ENCODE data around the gene OR5AP2.
"Not testable (repeated sequence)": the region's sequence is repeated elsewhere in the genome, so short reads cannot be mapped to it uniquely, and the experiment has no call there.

Gene OR5AP2

DNA sequence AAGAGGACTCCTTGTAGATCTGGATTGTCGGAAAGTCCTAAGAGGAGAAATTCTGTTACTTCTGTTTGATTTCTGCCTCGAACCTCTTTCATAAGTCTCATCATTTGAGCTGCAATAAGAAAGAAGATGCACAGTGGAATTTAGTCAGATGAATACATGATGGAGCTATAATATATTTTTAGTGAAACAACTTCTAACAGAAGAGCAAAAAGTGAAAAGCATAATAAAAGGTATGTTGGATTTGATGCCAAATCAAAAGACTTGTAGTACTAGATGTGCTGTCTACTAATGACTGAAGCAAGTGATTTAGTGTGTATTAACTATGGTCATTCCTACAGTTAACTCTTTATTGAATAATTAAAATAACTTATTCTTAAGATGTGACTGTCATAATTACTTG is at the start of gene OR5AP2:
Gene OR5AP2 (minus strand): TSS at position 101 of the 400 bp plus-strand sequence. CDS start 0 bp downstream, at position 101.
- no peak for TF ChIP-seq Cebpa-rat (IDR thresholded peaks at IDR 0.05)
- Histone ChIP-seq H3K9ac (no peak within 1 kb of the TSS), H4K20me1 (no peaks in the 10 kb centered on the region), H3K4me3 (no peak within 1 kb of the TSS), H3K36me3 (no peaks in the 10 kb centered on the region), H3K9me3 (no peaks in the 10 kb centered on the region), H3K27me3 (no peaks in the 10 kb centered on the region), H3K27ac (no peak within 1 kb of the TSS), H3K4me2 (no peak within 1 kb of the TSS), H3K4me1 (no peaks in the 10 kb centered on the region)

- not testable (repeated sequence) for H3K4me1 ChIP-seq, H3K27ac ChIP-seq, H3K27me3 ChIP-seq, H4K20me1 ChIP-seq, H3K4me3 ChIP-seq, H3K9me3 ChIP-seq, H3K9ac ChIP-seq, H3K4me2 ChIP-seq, H3K36me3 ChIP-seq
Observed at GRCh38 chr11:56691179-56691578, 48.9 kb upstream of the OR5AP2 start.

DNA sequence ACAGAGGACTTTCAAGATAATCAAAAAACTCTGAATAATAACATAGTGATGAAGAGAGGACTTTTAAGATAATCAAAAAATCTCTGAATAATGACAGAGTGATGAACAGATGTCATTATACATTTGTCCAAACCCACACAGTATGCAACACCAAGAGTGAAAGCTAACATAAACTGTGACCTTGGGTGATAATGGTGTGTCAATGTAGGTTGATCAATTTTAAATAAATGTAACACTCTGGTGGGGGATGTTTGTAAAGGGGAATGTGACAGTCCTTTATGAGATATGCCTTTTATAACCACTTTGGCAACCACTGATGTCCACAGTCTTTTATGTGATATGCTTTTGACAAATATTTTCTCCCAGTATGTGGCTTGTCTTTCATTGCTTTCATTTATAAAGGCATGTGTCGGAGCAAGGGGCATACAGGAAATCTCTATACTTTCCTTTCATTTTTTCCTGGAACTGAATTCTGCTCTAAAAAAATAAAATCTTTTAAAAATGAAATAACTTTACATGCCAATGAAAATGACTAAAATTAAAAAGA is 46.4 kb upstream of the OR5AP2 start:
- no peak overlapping the region for H3K27ac ChIP-seq
- no peak overlapping the region for H3K4me2 ChIP-seq
- no peak overlapping the region for H3K4me3 ChIP-seq
- no peaks in the 10 kb centered on the region for H3K4me1 ChIP-seq
- H3K9me3 ChIP-seq: no peaks in the 10 kb centered on the region
- no peak for TF ChIP-seq Cebpa-rat (IDR thresholded peaks at IDR 0.05)
- no peaks in the 10 kb centered on the region for H3K27me3 ChIP-seq
- no peak overlapping the region for H3K9ac ChIP-seq
- H3K36me3 ChIP-seq: no peaks in the 10 kb centered on the region
- no peaks in the 10 kb centered on the region for H4K20me1 ChIP-seq

DNA sequence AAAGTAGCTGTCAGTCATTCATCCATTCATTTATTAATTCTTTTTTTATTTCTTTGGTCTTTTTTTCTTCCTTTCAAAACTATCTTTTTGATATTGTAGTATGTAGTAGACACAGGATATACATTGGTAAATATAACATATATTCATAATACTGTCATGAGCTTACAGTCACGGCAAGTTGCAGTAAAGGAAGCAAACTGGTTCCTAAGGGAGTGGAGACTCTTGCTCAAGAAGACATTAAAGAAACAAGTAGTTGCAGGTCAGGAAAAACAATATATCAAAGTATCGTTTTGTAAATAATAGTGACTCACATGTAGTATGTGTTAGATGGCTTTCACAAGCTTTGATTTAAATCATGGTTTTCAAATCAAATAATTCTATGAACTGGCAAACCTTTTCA is 28.7 kb upstream of the OR5AP2 start:
- no peak overlapping the region for H3K27ac ChIP-seq
- H3K36me3 ChIP-seq: no peaks in the 10 kb centered on the region
- no peaks in the 10 kb centered on the region for H4K20me1 ChIP-seq
- H3K4me3 ChIP-seq: no peak overlapping the region
- no peaks in the 10 kb centered on the region for H3K27me3 ChIP-seq
- no peaks in the 10 kb centered on the region for H3K4me1 ChIP-seq
- H3K9me3 ChIP-seq: no peaks in the 10 kb centered on the region
- TF ChIP-seq Cebpa-rat (IDR thresholded peaks at IDR 0.05): no peak
- no peak overlapping the region for H3K9ac ChIP-seq
- H3K4me2 ChIP-seq: no peak overlapping the region

DNA sequence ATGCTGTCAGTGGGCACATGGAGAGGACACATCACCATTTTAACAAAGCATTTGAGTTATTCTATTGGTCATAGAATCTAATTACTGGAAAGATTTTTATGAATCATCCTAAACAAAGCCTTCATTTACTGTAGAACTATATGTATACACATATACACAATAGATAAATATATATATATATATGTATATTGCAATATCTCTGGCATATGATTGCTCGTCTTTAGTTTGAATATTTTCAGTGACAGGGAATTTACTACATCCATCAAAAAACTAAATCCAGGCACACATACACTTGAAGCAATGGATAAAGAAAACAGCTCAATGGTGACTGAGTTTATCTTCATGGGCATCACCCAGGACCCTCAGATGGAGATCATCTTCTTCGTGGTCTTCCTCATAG is 21.1 kb upstream of the OR5AP2 start, which contains the start of gene OR5AR1:
Gene OR5AR1 (plus strand): TSS at position 301 of the 400 bp plus-strand sequence. CDS start 0 bp downstream, at position 301.
- no peaks in the 10 kb centered on the region for H3K27me3 ChIP-seq
- no peaks in the 10 kb centered on the region for H3K9me3 ChIP-seq
- H3K9ac ChIP-seq: no peak within 1 kb of the TSS
- no peak for TF ChIP-seq Cebpa-rat (IDR thresholded peaks at IDR 0.05)
- H3K4me1 ChIP-seq: no peaks in the 10 kb centered on the region
- no peak within 1 kb of the TSS for H3K4me2 ChIP-seq
- no peak within 1 kb of the TSS for H3K27ac ChIP-seq
- no peaks in the 10 kb centered on the region for H3K36me3 ChIP-seq
- no peaks in the 10 kb centered on the region for H4K20me1 ChIP-seq
- H3K4me3 ChIP-seq: no peak within 1 kb of the TSS

DNA sequence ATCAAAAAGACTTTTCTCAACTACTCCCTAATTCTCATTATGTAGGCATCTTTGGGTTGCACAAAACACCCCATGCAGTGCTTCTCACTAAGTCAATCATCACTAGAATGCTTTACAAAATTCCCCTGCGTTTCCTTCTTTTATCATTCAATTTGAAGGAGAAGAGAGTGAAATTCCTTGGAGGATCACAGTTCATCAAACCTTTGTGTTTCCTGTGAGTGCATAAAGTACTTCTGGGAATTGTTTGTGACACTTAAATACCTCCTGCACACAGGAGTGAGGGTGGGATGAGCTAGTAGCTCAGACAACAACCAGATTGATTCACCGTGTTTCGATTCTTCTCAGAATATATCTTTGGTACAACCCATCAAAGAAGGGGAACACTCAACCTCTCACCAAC is 17.5 kb upstream of the OR5AP2 start:
- Histone ChIP-seq H3K4me2 (no peak overlapping the region), H3K4me3 (no peak overlapping the region), H3K27me3 (no peaks in the 10 kb centered on the region), H3K9me3 (no peaks in the 10 kb centered on the region), H3K9ac (no peak overlapping the region), H3K36me3 (no peaks in the 10 kb centered on the region), H3K4me1 (no peaks in the 10 kb centered on the region), H4K20me1 (no peaks in the 10 kb centered on the region), H3K27ac (no peak overlapping the region)
- no peak for TF ChIP-seq Cebpa-rat (IDR thresholded peaks at IDR 0.05)

- no peak overlapping the region for H3K27ac ChIP-seq
- H3K36me3 ChIP-seq: no peaks in the 10 kb centered on the region
- no peak for TF ChIP-seq Cebpa-rat (IDR thresholded peaks at IDR 0.05)
- no peak overlapping the region for H3K4me2 ChIP-seq
- no peak overlapping the region for H3K9ac ChIP-seq
- no peaks in the 10 kb centered on the region for H3K9me3 ChIP-seq
- H3K27me3 ChIP-seq: no peaks in the 10 kb centered on the region
- no peak overlapping the region for H3K4me3 ChIP-seq
- no peaks in the 10 kb centered on the region for H3K4me1 ChIP-seq
- no peaks in the 10 kb centered on the region for H4K20me1 ChIP-seq
Observed at GRCh38 chr11:56637500-56637899, 4.7 kb downstream of the OR5AP2 start.

DNA sequence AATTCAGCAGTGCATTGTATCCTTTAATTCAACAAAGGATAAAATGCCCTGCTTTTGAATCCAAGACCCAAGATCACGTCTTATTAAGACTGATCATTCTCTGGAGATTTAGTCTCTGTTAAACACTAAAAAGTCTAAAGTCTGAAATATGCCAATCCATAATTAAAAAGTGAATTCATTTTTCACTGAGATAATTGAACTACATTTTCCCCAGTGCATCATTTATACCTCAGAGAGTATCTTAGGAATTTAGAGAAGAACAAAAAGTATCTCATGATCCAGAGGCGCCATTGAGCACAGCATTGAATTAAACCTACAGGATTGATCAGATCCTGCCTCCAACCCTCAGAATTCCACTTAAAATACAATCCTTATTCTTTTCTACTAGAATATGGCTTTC is 5.4 kb downstream of the OR5AP2 start:
- no peak for TF ChIP-seq Cebpa-rat (IDR thresholded peaks at IDR 0.05)
- Histone ChIP-seq H3K9ac (no peak overlapping the region), H3K27me3 (no peaks in the 10 kb centered on the region), H3K4me1 (no peaks in the 10 kb centered on the region), H3K27ac (no peak overlapping the region), H3K4me3 (no peak overlapping the region), H4K20me1 (no peaks in the 10 kb centered on the region), H3K4me2 (no peak overlapping the region), H3K9me3 (no peaks in the 10 kb centered on the region), H3K36me3 (no peaks in the 10 kb centered on the region)

DNA sequence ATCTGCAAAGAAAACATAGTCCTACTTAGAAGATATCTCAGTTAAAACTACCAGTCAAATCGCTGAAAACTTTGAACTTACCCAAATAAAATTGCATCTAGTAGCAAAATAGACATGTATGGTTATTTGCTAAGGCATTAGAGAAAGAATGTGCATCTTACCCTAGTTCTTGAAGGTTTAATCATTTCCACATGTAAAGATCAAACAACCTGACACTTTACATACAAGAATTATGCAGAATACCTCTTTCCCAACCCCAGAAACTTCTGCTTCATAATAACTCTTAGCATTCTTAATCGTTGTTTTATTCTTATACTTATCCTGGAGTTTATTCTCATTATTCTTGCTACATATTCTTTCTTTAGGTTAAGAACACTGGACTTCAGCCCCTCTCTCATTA is 9.9 kb downstream of the OR5AP2 start:
- Histone ChIP-seq H3K4me1 (no peaks in the 10 kb centered on the region), H3K36me3 (no peaks in the 10 kb centered on the region), H3K9ac (no peak overlapping the region), H3K27ac (no peak overlapping the region), H3K27me3 (no peaks in the 10 kb centered on the region), H3K9me3 (no peaks in the 10 kb centered on the region), H3K4me2 (no peak overlapping the region), H4K20me1 (no peaks in the 10 kb centered on the region), H3K4me3 (no peak overlapping the region)
- no peak for TF ChIP-seq Cebpa-rat (IDR thresholded peaks at IDR 0.05)

- Histone ChIP-seq H3K27me3 (no peaks in the 10 kb centered on the region), H4K20me1 (no peaks in the 10 kb centered on the region), H3K27ac (no peak overlapping the region), H3K4me2 (no peak overlapping the region), H3K4me1 (no peaks in the 10 kb centered on the region), H3K9ac (no peak overlapping the region), H3K36me3 (no peaks in the 10 kb centered on the region), H3K4me3 (no peak overlapping the region), H3K9me3 (no peaks in the 10 kb centered on the region)
- no peak for TF ChIP-seq Cebpa-rat (IDR thresholded peaks at IDR 0.05)
Observed at GRCh38 chr11:56625946-56626345, 16.3 kb downstream of the OR5AP2 start.

GRCh38 chr11:56624661-56625110 is 17.6 kb downstream of the OR5AP2 start:
- Histone ChIP-seq H3K4me1 (no peaks in the 10 kb centered on the region), H3K27me3 (no peaks in the 10 kb centered on the region), H3K9ac (no peak overlapping the region), H3K4me3 (no peak overlapping the region), H4K20me1 (no peaks in the 10 kb centered on the region), H3K9me3 (no peaks in the 10 kb centered on the region), H3K4me2 (no peak overlapping the region), H3K36me3 (no peaks in the 10 kb centered on the region), H3K27ac (no peak overlapping the region)
- TF ChIP-seq Cebpa-rat (IDR thresholded peaks at IDR 0.05): no peak

Data from BLaER1 (cell line).